Neural progenitor cell (in vitro differentiated cells): Measurements from ENCODE around the gene THBD.

ENCODE experiments used
- CTCF ChIP-seq: fragments of 200-600 bp; sonication (generic); IDR thresholded peaks from 2 replicates; pipeline ENCODE4 v1.5.1; 2017; ENCODE audit warnings: antibody characterized with exemption, mild to moderate bottlenecking
- EZH2 ChIP-seq: fragments of 200-600 bp; sonication (generic); IDR thresholded peaks from 2 replicates; pipeline ENCODE4 v1.6.1; 2017; ENCODE audit warnings: antibody characterized with exemption, mild to moderate bottlenecking, moderate library complexity

- TF ChIP-seq EZH2 (no peak), CTCF (no peak)
Observed at GRCh38 chr20:23092861-23093495, 43.5 kb upstream of the THBD start.
